Measurements from ENCODE around the gene OXSM.

GRCh38 chr3:25834346-25834745, 44.5 kb downstream of the OXSM start:
- no peak for TF ChIP-seq POLR2A (IDR thresholded peaks at IDR 0.05)
- no peak for TF ChIP-seq CTCF (IDR thresholded peaks at IDR 0.05)

Data from right lobe of liver (tissue), 4 donors.